Kidney capillary endothelial cell (primary cell): ENCODE data around the gene KRTAP10-7.
"Not testable (repeated sequence)": the region's sequence is repeated elsewhere in the genome, so short reads cannot be mapped to it uniquely, and the experiment has no call there.

Experiments used
- DNase-seq: peaks from one replicate; pipeline ENCODE4 v3.0.0-alpha.2; 2018; ENCODE audit warnings: low spot score

Gene KRTAP10-7

GRCh38 chr21:44590897-44591800, 9.2 kb upstream of the KRTAP10-7 start:
- not testable (repeated sequence) for DNase-seq

- DNase-seq = not testable (repeated sequence)
These were observed 8.6 kb upstream of the KRTAP10-7 start for GRCh38 chr21:44591801-44592130.

- DNase-seq = no peak
These were observed 7.7 kb upstream of the KRTAP10-7 start, which contains the start of gene KRTAP10-6 for GRCh38 chr21:44592446-44593311. KRTAP10-6 (minus strand) TSS chr21:44592505; CDS start chr21:44592484, 21 bp downstream.

GRCh38 chr21:44593598-44594405, 6.6 kb upstream of the KRTAP10-7 start:
- DNase-seq = no peak

- no peak for DNase-seq
These were observed 5.9 kb upstream of the KRTAP10-7 start for GRCh38 chr21:44594406-44594916.

DNA sequence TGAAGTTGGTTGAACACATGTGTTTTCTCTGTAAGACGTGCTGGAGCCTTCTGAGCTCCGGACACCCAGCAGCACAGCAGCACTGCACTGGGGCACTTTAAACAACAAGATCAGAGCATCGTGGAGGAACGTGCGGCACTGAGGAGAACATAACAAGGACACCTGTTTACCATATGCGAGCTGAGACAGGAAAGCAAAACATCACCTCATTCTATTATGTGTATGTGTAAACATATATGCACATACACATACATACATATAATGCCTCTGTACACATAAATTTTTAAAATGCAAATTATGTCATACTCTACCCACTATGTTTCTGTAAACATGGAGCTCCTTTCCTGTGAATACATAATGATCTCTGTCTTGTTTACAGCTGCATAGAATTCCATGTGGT, 4.9 kb upstream of the KRTAP10-7 start:
- DNase-seq = no peak

DNA sequence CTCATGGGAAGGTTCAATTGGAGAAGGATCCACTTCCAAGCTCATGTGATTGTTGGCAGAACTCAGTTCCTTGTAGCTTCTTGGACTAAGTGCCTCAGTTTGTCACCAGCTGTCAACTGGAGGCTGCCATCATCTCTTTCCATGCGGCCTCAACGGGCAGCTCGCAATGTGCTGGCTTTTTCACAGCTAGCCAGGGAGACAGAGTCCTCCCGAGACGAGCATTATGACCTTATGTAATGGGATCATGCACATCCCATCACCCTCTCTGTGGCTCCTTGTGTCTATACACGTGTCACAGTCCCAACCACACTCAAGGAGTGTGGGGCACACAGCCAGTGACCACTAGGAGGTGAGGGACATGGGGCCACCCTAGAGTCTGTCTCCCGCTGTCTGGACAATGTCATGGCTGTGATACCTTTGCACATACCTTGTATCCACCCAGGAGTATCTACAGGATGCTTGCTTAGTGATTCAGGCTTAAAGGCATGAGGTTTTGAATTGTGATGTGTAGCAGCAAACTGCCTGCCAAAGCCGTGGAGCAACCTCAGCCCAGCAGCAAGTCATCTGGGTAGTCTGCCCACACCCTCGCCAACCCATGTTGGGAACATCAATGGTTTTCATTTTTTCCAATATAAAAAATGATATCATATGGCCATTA, 4.2 kb upstream of the KRTAP10-7 start:
- no peak for DNase-seq

DNA sequence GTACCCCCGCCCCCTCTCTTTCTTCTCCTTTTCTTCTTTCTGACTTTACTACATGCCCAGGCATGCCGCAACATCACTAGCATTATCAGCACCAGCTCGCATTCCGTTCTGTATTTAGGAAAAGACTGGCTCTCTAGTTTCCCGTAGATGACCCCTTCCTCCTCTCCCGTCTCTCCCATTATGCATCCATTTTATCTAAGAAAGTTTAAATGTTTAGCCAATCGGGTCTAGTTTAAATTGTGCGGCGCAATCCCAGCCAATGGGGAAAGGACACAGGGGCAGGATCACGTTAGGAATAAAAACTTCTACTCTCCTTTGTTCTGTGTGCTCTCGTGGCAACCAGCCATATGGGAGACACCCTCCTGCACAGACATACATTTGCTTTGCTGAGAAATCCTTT, 2.3 kb upstream of the KRTAP10-7 start:
- no peak for DNase-seq

GRCh38 chr21:44599264-44600029, 950 bp upstream of the KRTAP10-7 start:
- DNase-seq = no peak

GRCh38 chr21:44601091-44601490, 694 bp downstream of the KRTAP10-7 start:
- not testable (repeated sequence) for DNase-seq

DNA sequence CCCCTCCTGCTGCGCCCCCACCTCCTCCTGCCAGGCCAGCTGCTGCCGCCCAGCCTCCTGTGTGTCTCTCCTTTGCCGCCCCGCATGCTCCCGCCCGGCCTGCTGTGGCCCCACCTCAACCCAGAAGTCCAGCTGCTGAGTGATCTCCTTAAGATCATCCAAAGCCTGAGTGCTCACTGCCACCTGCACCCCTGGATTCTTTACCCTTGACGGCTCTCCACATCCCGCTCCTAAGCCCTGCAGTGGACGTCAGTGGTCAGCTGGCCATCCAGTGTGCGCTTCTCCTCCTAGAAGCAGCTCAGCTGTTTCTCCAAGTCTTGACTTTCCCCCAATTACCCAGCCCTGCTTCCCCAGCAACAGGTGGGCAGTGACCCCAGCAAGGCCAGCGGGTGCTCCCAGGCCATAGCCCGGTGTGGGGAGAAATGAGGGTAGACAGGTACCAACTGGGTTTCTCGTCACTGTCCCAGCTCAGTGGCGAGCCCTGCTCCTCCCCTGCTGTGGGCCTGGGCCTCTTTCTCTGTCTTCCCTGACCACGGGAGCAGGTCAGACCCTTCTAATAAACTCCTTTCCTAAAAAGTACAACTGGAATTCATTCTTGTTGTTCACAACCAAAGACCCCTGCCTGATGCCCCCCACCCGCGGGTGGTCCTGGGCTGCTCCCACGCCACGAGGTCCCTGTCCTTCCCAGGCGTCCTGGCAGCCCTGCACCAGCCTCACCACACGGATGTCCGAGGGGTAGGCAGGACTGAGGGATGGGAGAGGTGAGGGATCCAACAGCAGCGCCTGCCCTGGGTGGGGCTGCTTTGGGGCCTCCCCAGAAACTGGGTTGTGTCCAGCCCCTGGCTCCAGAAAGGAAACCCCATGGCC, 1.4 kb downstream of the KRTAP10-7 start:
- DNase-seq = no peak

DNA sequence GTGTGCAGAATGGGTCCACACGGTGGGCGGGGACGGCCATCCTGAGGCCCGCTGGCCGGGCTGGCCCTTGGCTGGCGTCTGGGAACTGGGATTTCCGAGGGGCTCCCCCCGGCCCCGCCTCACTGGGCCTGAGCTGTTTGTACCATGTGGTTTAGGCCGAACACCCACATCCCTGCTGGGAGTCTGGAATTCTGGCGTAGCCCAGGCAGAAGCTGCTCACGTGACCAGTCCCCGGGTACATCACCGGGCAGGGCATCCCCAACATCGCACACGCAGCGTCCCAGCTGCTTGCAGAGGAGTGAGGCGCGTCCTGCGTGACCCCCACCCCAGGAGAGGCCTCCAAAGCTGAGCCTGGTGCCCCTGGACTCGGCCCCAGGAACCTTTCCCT, 2.1 kb downstream of the KRTAP10-7 start:
- DNase-seq = no peak

- DNase-seq = no peak
These were observed 2.9 kb downstream of the KRTAP10-7 start for GRCh38 chr21:44603109-44603875.

DNA sequence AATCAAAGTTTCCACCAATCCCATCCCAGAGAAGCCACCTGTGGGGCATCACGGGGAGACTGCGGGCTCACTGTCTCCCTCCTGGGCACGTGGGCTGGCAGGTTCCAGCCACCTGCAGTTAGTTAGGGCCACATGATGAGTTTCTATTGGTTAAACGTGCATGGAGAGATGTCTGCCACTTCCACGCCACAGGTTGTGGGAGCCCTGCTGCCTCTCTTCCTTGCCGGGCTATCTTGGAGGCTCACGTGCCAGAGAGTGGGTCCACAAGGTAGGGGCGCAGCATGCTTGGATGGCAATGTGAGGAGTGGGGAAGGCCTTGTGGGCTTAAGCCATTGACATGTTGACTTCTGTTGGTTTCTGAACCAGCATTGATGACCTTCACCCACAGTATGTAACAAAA, 3.5 kb downstream of the KRTAP10-7 start:
- DNase-seq = no peak

- DNase-seq = no peak
These were observed 6.1 kb downstream of the KRTAP10-7 start for GRCh38 chr21:44606495-44606894.

DNA sequence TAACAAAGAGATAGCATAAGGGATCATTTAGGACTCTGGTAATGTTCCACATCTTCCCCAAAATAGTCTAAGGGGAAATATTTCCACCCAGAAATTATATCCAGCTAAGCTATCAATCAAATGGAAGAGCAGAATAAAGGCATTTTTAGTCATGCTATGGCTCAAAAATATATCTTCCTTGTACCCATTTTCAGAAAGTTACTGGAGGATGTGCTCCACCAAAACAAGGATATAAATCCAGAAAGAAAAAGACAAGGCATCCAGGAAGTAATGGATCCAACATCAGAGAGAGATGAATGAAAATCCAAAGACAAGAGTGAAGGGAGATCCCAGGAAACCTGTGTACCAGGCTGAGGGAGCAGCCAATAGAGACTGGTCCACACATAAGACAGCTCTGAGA, 8.8 kb downstream of the KRTAP10-7 start:
- DNase-seq = no peak

GRCh38 chr21:44610157-44610843, 9.9 kb downstream of the KRTAP10-7 start:
- not testable (repeated sequence) for DNase-seq

GRCh38 chr21:44611551-44611950, 11.2 kb downstream of the KRTAP10-7 start:
- no peak for DNase-seq
